ENCODE data around the gene RUBCNL. TPM values are rescaled to one million over a fixed set of nuclear protein-coding genes. Genes with fewer than 3 reads are reported as not detected.

Gene RUBCNL
- total and polyA plus RNA-seq, 2 of the 4 experiments (the other 2 are of a cell fraction) = 0.03 TPM; not detected in 1

GRCh38 chr13:46360604-46361003 lies 26.4 kb downstream of the RUBCNL start:
- H2BK15ac ChIP-seq (ENCODE audit: low read depth, low read length) = no peak overlapping the region
- H3K23ac ChIP-seq (ENCODE audit: low read depth, low read length) = no peak overlapping the region
- no peak overlapping the region for H3K4ac ChIP-seq (ENCODE audit: low read depth, low read length)
- no peaks in the 10 kb centered on the region for H3K9me1 ChIP-seq (ENCODE audit: insufficient read depth, low read length)
- no CpG with 5 or more reads among the region's 3 CpGs for WGBS, 2 experiments (ENCODE audit: extremely low coverage in 2 of 2, insufficient read length in 1 of 2)
- ChIA-PET CTCF (no interaction called here), POLR2A (ENCODE audit: unreplicated experiment) (no interaction called here)
- no peak overlapping the region for H3K4me3 ChIP-seq (ENCODE audit: insufficient read depth, low read depth, low read length)
- no peak overlapping the region for H2BK120ac ChIP-seq (ENCODE audit: low read depth, low read length)
- H3K18ac ChIP-seq (ENCODE audit: low read depth, low read length) = no peak overlapping the region
- no peak overlapping the region for H4K91ac ChIP-seq (ENCODE audit: insufficient read depth, low read depth, low read length)
- no peak overlapping the region for H2BK20ac ChIP-seq (ENCODE audit: low read depth, low read length)
- no peak overlapping the region for H3K9ac ChIP-seq (ENCODE audit: low read depth, low read length)
- no peak overlapping the region for H2AK5ac ChIP-seq (ENCODE audit: low read depth, low read length)
- no peaks in the 10 kb centered on the region for H3K27me3 ChIP-seq (ENCODE audit: control insufficient read depth, insufficient read depth, low read length)
- H4K20me1 ChIP-seq (ENCODE audit: insufficient read depth, low read length) = no peaks in the 10 kb centered on the region
- no peak for TF ChIP-seq CEBPB (IDR thresholded peaks at IDR 0.05; ENCODE audit: low read depth, low read length)
- TF ChIP-seq CHD1 (IDR thresholded peaks at IDR 0.05; ENCODE audit: low read depth, low read length) = no peak
- no peak overlapping the region for H2AK9ac ChIP-seq (replicated peaks; ENCODE audit: low read depth, low read length, poor library complexity)
- DNase-seq (no peak), ATAC-seq (ENCODE audit: low read depth) (no peak)
- intact Hi-C loops (cut with micrococcal nuclease) (no loop called here), dilution Hi-C loops (cut with HindIII; ENCODE audit: low sequenced_read_pairs, unreplicated experiment) (no loop called here), in situ Hi-C loops (cut with MboI; ENCODE audit: low sequenced_read_pairs) (no loop called here)
- H3K4me2 ChIP-seq (ENCODE audit: low read depth, low read length) = no peak overlapping the region
- H4K8ac ChIP-seq (ENCODE audit: low read depth in 2 of 2, low read length in 2 of 2) = no peak overlapping the region
- H3K56ac ChIP-seq (ENCODE audit: extremely low read depth, insufficient read depth, low read length) = no peak overlapping the region
- H3K4me1 ChIP-seq (ENCODE audit: control insufficient read depth, insufficient read depth, low read length) = no peaks in the 10 kb centered on the region
- BruUV-seq (replicated peaks) = no TSS peak
- no peaks in the 10 kb centered on the region for H3K9me3 ChIP-seq (ENCODE audit: control insufficient read depth, insufficient read depth, low read length)
- H3K79me1 ChIP-seq (ENCODE audit: low read depth in 1 of 2, low read length in 2 of 2) = no peaks in the 10 kb centered on the region
- no peak overlapping the region for H3K27ac ChIP-seq (ENCODE audit: insufficient read depth, low read length)
- no peaks in the 10 kb centered on the region for H3K36me3 ChIP-seq (ENCODE audit: control insufficient read depth, insufficient read depth, low read length)
- H3K14ac ChIP-seq (replicated peaks; ENCODE audit: low read depth, low read length) = no peak overlapping the region
- no peak overlapping the region for H4K5ac ChIP-seq (ENCODE audit: low read depth, low read length)
- no peak overlapping the region for H2BK5ac ChIP-seq (ENCODE audit: low read depth, low read length, poor library complexity, severe bottlenecking)
- H2AFZ ChIP-seq (replicated peaks; ENCODE audit: low read length, poor library complexity) = peak overlapping the region; percentile 49

Data from IMR-90 (cell line).